Neural cell (in vitro differentiated cells): ENCODE measurements around the gene CAST. TPM values are rescaled to one million over a fixed set of nuclear protein-coding genes. Genes with fewer than 3 reads are reported as not detected.

Source experiments
- H2AFZ ChIP-seq: fragments of 200-600, 300-800 bp; sonication (generic), shearing (Covaris generic); 2 replicates; pipeline ENCODE4 v1.6.0; 2014; ENCODE audit warnings: low read depth, mild to moderate bottlenecking, antibody characterized with exemption, low read length, moderate library complexity
- H3F3A ChIP-seq: fragments of 200-600 bp; shearing (Covaris generic); 2 replicates; pipeline ENCODE4 v1.6.1; 2016; ENCODE audit warnings: mild to moderate bottlenecking, moderate library complexity, mixed read lengths, antibody characterized with exemption, low read length; ENCODE audit not compliant: insufficient read depth, poor library complexity, severe bottlenecking
- H3K27ac ChIP-seq: fragments of 200-600, 300-800 bp; sonication (generic), shearing (Covaris generic); 2 replicates; pipeline ENCODE4 v1.5.1; 2014; ENCODE audit warnings: mild to moderate bottlenecking, low read length, moderate library complexity
- H3K27me3 ChIP-seq: fragments of 300-800, 200-600 bp; sonication (generic), shearing (Covaris generic); 2 replicates; pipeline ENCODE4 v1.6.0; 2014; ENCODE audit warnings: mild to moderate bottlenecking, low read depth, low read length, moderate library complexity; ENCODE audit not compliant: insufficient read depth
- H3K36me3 ChIP-seq: fragments of 300-800, 200-600 bp; sonication (generic), shearing (Covaris generic); 2 replicates; pipeline ENCODE4 v1.5.1; 2014; ENCODE audit warnings: mild to moderate bottlenecking, antibody characterized with exemption, low read length, moderate library complexity; ENCODE audit not compliant: insufficient read depth
- H3K4me2 ChIP-seq: fragments of 300-800, 200-600 bp; sonication (generic), shearing (Covaris generic); 2 replicates; pipeline ENCODE4 v1.6.0; 2014; ENCODE audit warnings: mild to moderate bottlenecking, low read length
- H3K4me3 ChIP-seq: fragments of 300-800, 200-600 bp; sonication (generic), shearing (Covaris generic); 2 replicates; pipeline ENCODE4 v1.5.1; 2014; ENCODE audit warnings: mild to moderate bottlenecking, low read length, moderate library complexity
- H3K79me2 ChIP-seq: fragments of 200-600 bp; shearing (Covaris generic); replicated peaks from 2 replicates; pipeline ENCODE4 v1.6.0; 2014; ENCODE audit warnings: mild to moderate bottlenecking, low read length, moderate library complexity; ENCODE audit not compliant: insufficient read depth
- H3K9ac ChIP-seq: fragments of 300-800, 200-600 bp; sonication (generic), shearing (Covaris generic); 2 replicates; pipeline ENCODE4 v1.6.1; 2016; ENCODE audit warnings: mild to moderate bottlenecking, low read length, mixed read lengths
- H3K9me2 ChIP-seq: fragments of 200-600 bp; shearing (Covaris generic); 2 replicates; pipeline ENCODE4 v1.6.1; 2016; ENCODE audit warnings: mild to moderate bottlenecking, low read length, mixed read lengths; ENCODE audit not compliant: insufficient read depth
- H3K9me3 ChIP-seq: fragments of 200-600, 300-800 bp; sonication (generic), shearing (Covaris generic); 2 replicates; pipeline ENCODE4 v1.6.1; 2016; ENCODE audit warnings: mild to moderate bottlenecking, mixed run types, low read length, moderate library complexity, mixed read lengths
- H4K20me1 ChIP-seq: fragments of 200-600 bp; shearing (Covaris generic); 2 replicates; pipeline ENCODE4 v1.6.1; 2016; ENCODE audit warnings: mild to moderate bottlenecking, mixed run types; ENCODE audit not compliant: insufficient read depth
- EP300 ChIP-seq: fragments of 450-650 bp; conservative IDR thresholded peaks from 2 replicates; pipeline ENCODE4 v1.6.1; 2014; ENCODE audit warnings: antibody characterized with exemption, mild to moderate bottlenecking, moderate library complexity; ENCODE audit not compliant: poor library complexity, severe bottlenecking
- EZH2 ChIP-seq: fragments of 200-600, 300-800 bp; shearing (Covaris generic), sonication (generic); IDR thresholded peaks from 2 replicates; pipeline ENCODE4 v1.6.1; 2014; ENCODE audit warnings: antibody characterized with exemption, low read length, borderline replicate concordance, mild to moderate bottlenecking; ENCODE audit not compliant: insufficient read depth, poor library complexity, severe bottlenecking
- MXI1 ChIP-seq: fragments of 450-650 bp; conservative IDR thresholded peaks from 2 replicates; pipeline ENCODE4 v1.6.1; 2014; ENCODE audit warnings: antibody characterized with exemption, mild to moderate bottlenecking; ENCODE audit not compliant: poor library complexity, severe bottlenecking
- POLR2AphosphoS5 ChIP-seq: IDR thresholded peaks from 2 replicates; pipeline ENCODE4 v1.6.1; 2012
- RAD21 ChIP-seq: fragments of 450-650 bp; conservative IDR thresholded peaks from 2 replicates; pipeline ENCODE4 v1.6.1; 2014; ENCODE audit warnings: antibody characterized with exemption, mild to moderate bottlenecking, moderate library complexity
- REST ChIP-seq: IDR thresholded peaks from 2 replicates; pipeline ENCODE4 v1.6.1; 2012; ENCODE audit warnings: borderline replicate concordance
- SMC3 ChIP-seq: fragments of 450-650 bp; conservative IDR thresholded peaks from 2 replicates; pipeline ENCODE4 v1.6.1; 2014; ENCODE audit warnings: antibody characterized with exemption, mild to moderate bottlenecking, moderate library complexity; ENCODE audit not compliant: poor library complexity
- TAF1 ChIP-seq: IDR thresholded peaks from 2 replicates; pipeline ENCODE4 v1.6.1; 2012; ENCODE audit warnings: low read depth
- polyA plus RNA-seq: library from polyadenylated mRNA; depleted of rRNA; stranded (reverse); fragments of >200 nt; gene quantifications from 2 replicates; pipeline ENCODE4 v1.2.3, GENCODE V29; 2014
- TF ChIP-seq, protein P1 (sequence below): fragments of 450-650 bp; IDR thresholded peaks from 2 replicates; pipeline ENCODE4 v1.5.1; 2014; ENCODE audit warnings: antibody characterized with exemption, mild to moderate bottlenecking, moderate library complexity; ENCODE audit not compliant: poor library complexity, severe bottlenecking

CAST gene
- polyA plus RNA-seq, 1 donor from 2014 or later, result 8.4 TPM

DNA sequence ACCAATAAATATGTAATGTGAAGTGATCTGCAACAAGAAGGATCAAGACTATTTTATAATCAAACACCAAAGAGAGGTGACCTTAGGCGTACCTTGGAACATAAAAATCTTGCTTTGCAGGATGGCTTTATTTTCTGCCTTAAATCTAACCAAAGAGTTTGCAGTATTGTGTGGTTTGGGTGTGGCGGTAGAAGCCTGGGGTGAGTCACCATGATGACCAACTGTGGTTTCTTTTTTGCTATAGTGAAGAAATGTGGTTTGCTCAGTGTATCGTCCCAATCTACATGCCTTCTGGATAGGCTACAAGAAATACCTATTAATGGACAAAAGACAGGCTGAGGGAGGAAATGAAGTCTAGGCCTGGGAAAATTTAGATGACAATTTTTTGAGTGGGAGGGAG lies 5.1 kb upstream of the CAST start:
- no peak overlapping the region for H3K27ac ChIP-seq
- TF ChIP-seq, protein P1, sequence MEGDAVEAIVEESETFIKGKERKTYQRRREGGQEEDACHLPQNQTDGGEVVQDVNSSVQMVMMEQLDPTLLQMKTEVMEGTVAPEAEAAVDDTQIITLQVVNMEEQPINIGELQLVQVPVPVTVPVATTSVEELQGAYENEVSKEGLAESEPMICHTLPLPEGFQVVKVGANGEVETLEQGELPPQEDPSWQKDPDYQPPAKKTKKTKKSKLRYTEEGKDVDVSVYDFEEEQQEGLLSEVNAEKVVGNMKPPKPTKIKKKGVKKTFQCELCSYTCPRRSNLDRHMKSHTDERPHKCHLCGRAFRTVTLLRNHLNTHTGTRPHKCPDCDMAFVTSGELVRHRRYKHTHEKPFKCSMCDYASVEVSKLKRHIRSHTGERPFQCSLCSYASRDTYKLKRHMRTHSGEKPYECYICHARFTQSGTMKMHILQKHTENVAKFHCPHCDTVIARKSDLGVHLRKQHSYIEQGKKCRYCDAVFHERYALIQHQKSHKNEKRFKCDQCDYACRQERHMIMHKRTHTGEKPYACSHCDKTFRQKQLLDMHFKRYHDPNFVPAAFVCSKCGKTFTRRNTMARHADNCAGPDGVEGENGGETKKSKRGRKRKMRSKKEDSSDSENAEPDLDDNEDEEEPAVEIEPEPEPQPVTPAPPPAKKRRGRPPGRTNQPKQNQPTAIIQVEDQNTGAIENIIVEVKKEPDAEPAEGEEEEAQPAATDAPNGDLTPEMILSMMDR, result no peak
- TF ChIP-seq MXI1 (no peak), EZH2 (no peak)
- H3K4me3 ChIP-seq, result no peak overlapping the region
- no peaks in the 10 kb centered on the region for H3K9me3 ChIP-seq
- H3K9me2 ChIP-seq, result no peaks in the 10 kb centered on the region
- no peak overlapping the region for H2AFZ ChIP-seq
- peaks cover 26% of the 10 kb centered on the region for H3K27me3 ChIP-seq
- no peaks in the 10 kb centered on the region for H3F3A ChIP-seq
- H3K4me2 ChIP-seq, result no peak overlapping the region
- H3K36me3 ChIP-seq, result no peaks in the 10 kb centered on the region
- H3K79me2 ChIP-seq, result no peaks in the 10 kb centered on the region
- no peak overlapping the region for H3K9ac ChIP-seq
- H4K20me1 ChIP-seq, result no peaks in the 10 kb centered on the region

GRCh38 chr5:96658272-96658671 lies 3.9 kb upstream of the CAST start:
- no peaks in the 10 kb centered on the region for H3K9me2 ChIP-seq
- no peak overlapping the region for H3K27ac ChIP-seq
- peaks cover 38% of the 10 kb centered on the region for H3K27me3 ChIP-seq
- no peaks in the 10 kb centered on the region for H3F3A ChIP-seq
- no peaks in the 10 kb centered on the region for H3K36me3 ChIP-seq
- no peak overlapping the region for H3K4me2 ChIP-seq
- no peaks in the 10 kb centered on the region for H4K20me1 ChIP-seq
- no peak overlapping the region for H2AFZ ChIP-seq
- no peak overlapping the region for H3K9ac ChIP-seq
- H3K9me3 ChIP-seq, result no peaks in the 10 kb centered on the region
- H3K79me2 ChIP-seq, result no peaks in the 10 kb centered on the region
- no peak overlapping the region for H3K4me3 ChIP-seq
- TF ChIP-seq TAF1, result no peak
- no peak for TF ChIP-seq EZH2
- no peak for TF ChIP-seq EP300
- TF ChIP-seq, protein P1, result no peak
- no peak for TF ChIP-seq RAD21
- no peak for TF ChIP-seq MXI1
- TF ChIP-seq REST, result no peak
- TF ChIP-seq SMC3, result no peak
- TF ChIP-seq POLR2AphosphoS5, result no peak
